Skeletal muscle satellite cell (primary cell): ENCODE results near the gene SLC39A11.

Source experiments
- H3K27me3 ChIP-seq: 2 replicates; pipeline ENCODE4 v1.7.0; 2013; ENCODE audit warnings: low read length; ENCODE audit not compliant: control insufficient read depth, insufficient read depth
- H3K36me3 ChIP-seq: 2 replicates; pipeline ENCODE4 v1.7.0; 2013; ENCODE audit warnings: mild to moderate bottlenecking, control low read depth, low read length; ENCODE audit not compliant: insufficient read depth
- H3K4me1 ChIP-seq: 2 replicates; pipeline ENCODE4 v1.7.0; 2013; ENCODE audit warnings: low read length; ENCODE audit not compliant: control insufficient read depth, insufficient read depth
- H3K4me2 ChIP-seq: 2 replicates; pipeline ENCODE4 v1.7.0; 2013; ENCODE audit warnings: mild to moderate bottlenecking, low read length
- H3K4me3 ChIP-seq: 2 replicates; pipeline ENCODE4 v1.7.0; 2013; ENCODE audit warnings: low read length
- H3K9ac ChIP-seq: 2 replicates; pipeline ENCODE4 v1.7.0; 2013; ENCODE audit warnings: mild to moderate bottlenecking, low read depth, low read length, moderate library complexity
- H3K9me3 ChIP-seq: replicated peaks from 2 replicates; pipeline ENCODE4 v1.7.0; 2013; ENCODE audit warnings: mild to moderate bottlenecking, control low read depth, low read length

SLC39A11 gene

DNA sequence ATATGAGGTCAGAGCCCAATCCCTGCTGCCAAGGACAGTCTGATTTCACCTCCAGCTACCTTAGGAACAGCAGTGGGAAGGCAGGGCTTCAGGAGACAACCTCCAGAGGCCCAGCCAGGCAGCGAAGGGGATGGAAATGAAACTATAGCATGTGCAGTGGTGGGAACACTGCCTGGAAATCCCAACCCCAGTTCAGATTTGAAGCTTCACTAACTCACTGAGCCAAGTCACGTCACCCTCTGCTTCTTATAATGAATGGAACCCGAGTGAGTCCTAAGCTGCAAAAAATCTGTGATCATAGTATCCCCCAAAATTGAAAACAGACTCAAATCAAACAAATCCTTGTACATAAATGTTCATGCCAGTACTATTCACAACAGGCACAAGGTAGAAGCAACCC, 36.0 kb upstream of the SLC39A11 start:
- no peak overlapping the region for H3K4me3 ChIP-seq
- no peaks in the 10 kb centered on the region for H3K9me3 ChIP-seq
- no peaks in the 10 kb centered on the region for H3K36me3 ChIP-seq
- no peak overlapping the region for H3K9ac ChIP-seq
- no peaks in the 10 kb centered on the region for H3K4me1 ChIP-seq
- no peaks in the 10 kb centered on the region for H3K27me3 ChIP-seq
- no peak overlapping the region for H3K4me2 ChIP-seq

GRCh38 chr17:73126716-73127473, 34.4 kb upstream of the SLC39A11 start:
- H3K9me3 ChIP-seq, result no peaks in the 10 kb centered on the region
- H3K4me2 ChIP-seq, result no peak overlapping the region
- H3K4me1 ChIP-seq, result no peaks in the 10 kb centered on the region
- no peaks in the 10 kb centered on the region for H3K36me3 ChIP-seq
- H3K27me3 ChIP-seq, result no peaks in the 10 kb centered on the region
- no peak overlapping the region for H3K4me3 ChIP-seq
- H3K9ac ChIP-seq, result no peak overlapping the region

GRCh38 chr17:73123606-73124320, 31.3 kb upstream of the SLC39A11 start:
- Histone ChIP-seq H3K9ac (no peak overlapping the region), H3K4me3 (no peak overlapping the region), H3K36me3 (no peaks in the 10 kb centered on the region), H3K4me2 (no peak overlapping the region), H3K4me1 (no peaks in the 10 kb centered on the region), H3K27me3 (peaks cover 2% of the 10 kb centered on the region), H3K9me3 (no peaks in the 10 kb centered on the region)

GRCh38 chr17:73122953-73123605, 30.6 kb upstream of the SLC39A11 start:
- Histone ChIP-seq H3K4me1 (no peaks in the 10 kb centered on the region), H3K9ac (no peak overlapping the region), H3K9me3 (no peaks in the 10 kb centered on the region), H3K4me2 (no peak overlapping the region), H3K36me3 (no peaks in the 10 kb centered on the region), H3K27me3 (peaks cover 8% of the 10 kb centered on the region), H3K4me3 (no peak overlapping the region)

DNA sequence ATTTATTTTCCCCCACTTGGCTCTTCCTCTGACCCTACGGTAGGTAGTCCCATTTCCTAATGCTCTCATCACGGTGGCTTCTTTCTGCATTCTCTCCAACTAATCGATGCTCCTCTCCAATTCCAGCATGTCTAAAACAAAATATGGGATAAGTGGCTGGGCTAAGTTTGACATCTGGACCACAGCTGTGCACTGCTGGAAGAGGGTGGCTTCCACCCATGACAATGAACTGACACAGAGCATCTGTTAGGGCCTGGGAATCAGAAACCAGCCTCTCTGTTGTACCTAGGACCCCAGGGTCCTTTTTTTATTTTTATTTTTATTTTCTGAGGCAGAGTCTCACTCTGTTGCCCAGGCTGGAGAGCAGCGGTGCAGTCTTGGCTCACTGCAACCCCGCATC, 29.0 kb upstream of the SLC39A11 start:
- Histone ChIP-seq H3K4me1 (no peaks in the 10 kb centered on the region), H3K4me2 (no peak overlapping the region), H3K9me3 (no peaks in the 10 kb centered on the region), H3K36me3 (no peaks in the 10 kb centered on the region), H3K27me3 (peaks cover 16% of the 10 kb centered on the region), H3K9ac (no peak overlapping the region), H3K4me3 (no peak overlapping the region)

DNA sequence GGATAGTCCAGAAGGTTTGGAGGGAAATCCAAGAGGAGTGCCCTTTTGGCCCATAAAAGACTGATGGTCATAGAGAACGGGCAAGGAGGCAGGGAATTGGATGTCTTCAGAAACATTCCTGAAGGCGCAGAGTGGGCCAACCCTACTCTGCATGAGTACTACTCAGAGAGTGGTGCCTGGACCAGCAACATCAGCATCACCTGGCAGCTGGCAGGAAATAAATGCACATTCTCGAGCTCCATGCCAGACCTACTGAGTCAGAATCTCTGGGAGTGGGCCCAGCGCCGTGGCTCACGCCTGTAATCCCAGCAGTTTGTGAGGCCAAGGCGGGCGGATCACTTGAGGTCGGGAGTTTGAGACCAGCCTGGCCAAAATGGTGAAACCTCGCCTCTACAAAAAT, 27.1 kb upstream of the SLC39A11 start:
- Histone ChIP-seq H3K27me3 (peaks cover 16% of the 10 kb centered on the region), H3K36me3 (no peaks in the 10 kb centered on the region), H3K9me3 (no peaks in the 10 kb centered on the region), H3K4me2 (no peak overlapping the region), H3K9ac (no peak overlapping the region), H3K4me3 (no peak overlapping the region), H3K4me1 (no peaks in the 10 kb centered on the region)

DNA sequence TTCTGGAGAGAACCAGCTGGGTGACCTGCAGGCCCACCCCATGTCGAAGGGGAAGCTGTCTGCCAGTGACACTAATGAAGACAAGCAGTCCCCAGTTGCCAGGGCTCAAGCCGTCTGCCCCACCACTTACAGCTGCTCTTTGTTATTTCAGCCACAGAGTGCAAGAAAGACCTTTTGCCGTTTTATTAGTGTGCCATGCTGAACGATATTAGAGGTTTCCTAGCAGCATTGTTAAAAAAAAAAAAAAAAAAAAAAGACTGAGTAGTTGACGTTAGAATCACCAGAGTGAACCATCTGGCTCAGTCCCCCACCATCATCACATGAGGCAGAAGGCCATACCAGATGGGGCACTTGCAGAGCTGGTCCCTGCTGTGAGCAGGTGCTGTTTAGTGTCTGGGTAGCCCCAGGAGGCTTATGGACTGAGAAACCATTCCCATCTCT, 26.5 kb upstream of the SLC39A11 start:
- Histone ChIP-seq H3K27me3 (peaks cover 16% of the 10 kb centered on the region), H3K9ac (no peak overlapping the region), H3K9me3 (no peaks in the 10 kb centered on the region), H3K36me3 (no peaks in the 10 kb centered on the region), H3K4me3 (no peak overlapping the region), H3K4me1 (no peaks in the 10 kb centered on the region), H3K4me2 (no peak overlapping the region)

DNA sequence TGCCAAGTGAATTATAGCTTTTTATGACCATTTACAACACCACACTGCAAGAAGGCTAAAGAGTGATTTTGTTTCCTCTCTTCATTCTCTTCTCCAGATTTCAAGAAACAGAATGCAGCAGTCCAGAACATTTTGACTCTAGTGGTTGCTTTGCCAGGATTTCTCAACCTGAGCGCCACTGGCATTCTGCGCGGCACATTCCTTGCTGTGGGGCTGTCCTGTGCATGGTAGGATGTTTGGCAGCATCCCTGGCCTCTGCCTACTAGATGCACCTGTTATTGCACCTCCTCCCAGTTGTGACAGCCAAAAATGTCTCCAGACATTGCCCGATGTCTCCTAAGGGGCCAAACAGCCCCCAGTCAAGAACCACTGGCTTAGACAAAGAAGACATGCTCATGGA, 25.7 kb upstream of the SLC39A11 start:
- no peaks in the 10 kb centered on the region for H3K36me3 ChIP-seq
- no peak overlapping the region for H3K4me2 ChIP-seq
- H3K27me3 ChIP-seq, result peaks cover 16% of the 10 kb centered on the region
- H3K4me1 ChIP-seq, result no peaks in the 10 kb centered on the region
- H3K9ac ChIP-seq, result no peak overlapping the region
- H3K4me3 ChIP-seq, result no peak overlapping the region
- H3K9me3 ChIP-seq, result no peaks in the 10 kb centered on the region

- no peak overlapping the region for H3K4me3 ChIP-seq
- no peak overlapping the region for H3K4me2 ChIP-seq
- peaks cover 4% of the 10 kb centered on the region for H3K27me3 ChIP-seq
Observed at GRCh38 chr17:73112246-73112645, 19.8 kb upstream of the SLC39A11 start.

GRCh38 chr17:73111386-73111785, 18.9 kb upstream of the SLC39A11 start:
- Histone ChIP-seq H3K9ac (no peak overlapping the region), H3K9me3 (no peaks in the 10 kb centered on the region), H3K4me1 (no peaks in the 10 kb centered on the region), H3K4me3 (no peak overlapping the region), H3K27me3 (no peaks in the 10 kb centered on the region), H3K4me2 (no peak overlapping the region), H3K36me3 (no peaks in the 10 kb centered on the region)

More at GRCh38 chr17:73112246-73112645, 19.8 kb upstream of the SLC39A11 start:
- Histone ChIP-seq H3K4me1 (no peaks in the 10 kb centered on the region), H3K9ac (no peak overlapping the region), H3K36me3 (no peaks in the 10 kb centered on the region), H3K9me3 (no peaks in the 10 kb centered on the region)

GRCh38 chr17:73107191-73107590, 14.7 kb upstream of the SLC39A11 start:
- H3K27me3 ChIP-seq, result no peaks in the 10 kb centered on the region
- H3K9me3 ChIP-seq, result no peaks in the 10 kb centered on the region
- no peak overlapping the region for H3K9ac ChIP-seq
- H3K4me1 ChIP-seq, result no peaks in the 10 kb centered on the region
- no peaks in the 10 kb centered on the region for H3K36me3 ChIP-seq
- H3K4me2 ChIP-seq, result no peak overlapping the region
- no peak overlapping the region for H3K4me3 ChIP-seq
